A673 (cell line): ENCODE data around the gene KCNMA1. TPM values are rescaled to one million over a fixed set of nuclear protein-coding genes. Genes with fewer than 3 reads are reported as not detected.

ENCODE experiments used
- BruUV-seq: library from RNA; stranded (reverse); fragments of 400-500 nt; replicated peaks from 2 replicates; lab custom pipeline; 2021; lab: Mats Ljungman, UMichigan
- CTCF ChIA-PET: fragments of 300-600 bp; sonication (Branson Sonifier 250); formaldehyde crosslinking; loops from one replicate; lab custom pipeline; 2022; ENCODE audit warnings: antibody characterized with exemption; lab: Charles Lee
- POLR2A ChIA-PET: fragments of 300-600 bp; sonication (Branson Sonifier 250); formaldehyde crosslinking; loops from one replicate; lab custom pipeline; 2022; ENCODE audit warnings: antibody characterized with exemption; ENCODE audit not compliant: low non-redundant PET; lab: Charles Lee
- DNase-seq: peaks from one replicate; pipeline ENCODE4 v3.0.0-alpha.2; 2015; ENCODE audit warnings: low spot score
- H3K27ac ChIP-seq: fragments of 200-600 bp; sonication (generic); 2 replicates; pipeline ENCODE4 v1.5.1; 2016; ENCODE audit warnings: mixed run types, low read depth, mild to moderate bottlenecking, mixed read lengths, antibody characterized with exemption, low read length; ENCODE audit not compliant: poor library complexity, severe bottlenecking
- H3K27me3 ChIP-seq: fragments of 200-600 bp; sonication (generic); replicated peaks from 2 replicates; pipeline ENCODE4 v1.6.1; 2017; ENCODE audit warnings: mixed run types, low read depth, mild to moderate bottlenecking, mixed read lengths, antibody characterized with exemption, low read length; ENCODE audit not compliant: insufficient read depth, poor library complexity
- H3K36me3 ChIP-seq: fragments of 200-600 bp; sonication (generic); 2 replicates; pipeline ENCODE4 v1.6.1; 2016; ENCODE audit warnings: mixed run types, mild to moderate bottlenecking, mixed read lengths, antibody characterized with exemption, low read length; ENCODE audit not compliant: insufficient read depth, poor library complexity, severe bottlenecking
- H3K4me1 ChIP-seq: fragments of 200-600 bp; sonication (generic); 2 replicates; pipeline ENCODE4 v1.6.1; 2017; ENCODE audit warnings: mixed run types, mild to moderate bottlenecking, mixed read lengths, antibody characterized with exemption, low read length; ENCODE audit not compliant: insufficient read depth, poor library complexity, severe bottlenecking
- H3K4me3 ChIP-seq: fragments of 200-600 bp; sonication (generic); 2 replicates; pipeline ENCODE4 v1.5.1; 2016; ENCODE audit warnings: low read depth, mixed run types, mild to moderate bottlenecking, mixed read lengths, low read length; ENCODE audit not compliant: poor library complexity, severe bottlenecking
- H3K9me3 ChIP-seq: fragments of 200-600 bp; sonication (generic); 2 replicates; pipeline ENCODE4 v1.6.1; 2016; ENCODE audit warnings: mixed run types, low read depth, mild to moderate bottlenecking, mixed read lengths, antibody characterized with exemption, low read length; ENCODE audit not compliant: poor library complexity, severe bottlenecking
- EZH2 ChIP-seq: fragments of 200-600 bp; sonication (generic); IDR thresholded peaks from 2 replicates; pipeline ENCODE4 v1.6.1; 2017; ENCODE audit warnings: borderline replicate concordance, low read depth, mild to moderate bottlenecking, mixed read lengths, antibody characterized with exemption, low read length; ENCODE audit not compliant: poor library complexity, severe bottlenecking
- intact Hi-C: fragments of 100-400 bp; cut with micrococcal nuclease; formaldehyde crosslinking; loops from one replicate; pipeline ENCODE4 v1.10.0; 2022; ENCODE audit not compliant: unreplicated experiment
- total RNA-seq: library from RNA; stranded (reverse); gene quantifications from 2 replicates; pipeline ENCODE4 v1.2.3, GENCODE V29; 2021
- TF ChIP-seq, protein P1 (sequence below): fragments of 300-800, 200-600 bp; sonication (generic); conservative IDR thresholded peaks from 2 replicates; pipeline ENCODE4 v1.5.1; 2017; ENCODE audit warnings: low read depth, mild to moderate bottlenecking, antibody characterized with exemption, low read length, moderate library complexity, mixed read lengths

KCNMA1 gene
- total RNA-seq, 1 experiment from 2014 or later: 0.84 TPM

DNA sequence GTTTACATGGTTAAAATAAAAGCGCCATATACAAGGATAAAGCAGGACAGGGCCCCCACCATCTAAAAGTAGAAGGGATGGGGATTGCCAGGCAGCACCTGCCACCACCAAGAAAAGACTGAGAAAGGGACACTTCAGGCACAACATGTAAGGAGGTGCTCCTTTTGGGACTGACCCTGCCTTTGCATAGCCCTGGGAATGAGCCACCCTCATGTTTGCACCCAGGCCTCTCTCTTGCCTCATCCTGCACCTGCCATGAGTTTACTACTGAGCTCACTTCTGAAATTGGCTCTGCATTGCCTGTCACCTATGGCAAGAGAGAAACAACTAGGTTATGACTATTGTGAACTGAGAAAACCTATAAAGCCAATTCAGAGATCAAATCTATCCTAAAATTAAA, 489.7 kb downstream of the KCNMA1 start:
- TF ChIP-seq, protein P1, sequence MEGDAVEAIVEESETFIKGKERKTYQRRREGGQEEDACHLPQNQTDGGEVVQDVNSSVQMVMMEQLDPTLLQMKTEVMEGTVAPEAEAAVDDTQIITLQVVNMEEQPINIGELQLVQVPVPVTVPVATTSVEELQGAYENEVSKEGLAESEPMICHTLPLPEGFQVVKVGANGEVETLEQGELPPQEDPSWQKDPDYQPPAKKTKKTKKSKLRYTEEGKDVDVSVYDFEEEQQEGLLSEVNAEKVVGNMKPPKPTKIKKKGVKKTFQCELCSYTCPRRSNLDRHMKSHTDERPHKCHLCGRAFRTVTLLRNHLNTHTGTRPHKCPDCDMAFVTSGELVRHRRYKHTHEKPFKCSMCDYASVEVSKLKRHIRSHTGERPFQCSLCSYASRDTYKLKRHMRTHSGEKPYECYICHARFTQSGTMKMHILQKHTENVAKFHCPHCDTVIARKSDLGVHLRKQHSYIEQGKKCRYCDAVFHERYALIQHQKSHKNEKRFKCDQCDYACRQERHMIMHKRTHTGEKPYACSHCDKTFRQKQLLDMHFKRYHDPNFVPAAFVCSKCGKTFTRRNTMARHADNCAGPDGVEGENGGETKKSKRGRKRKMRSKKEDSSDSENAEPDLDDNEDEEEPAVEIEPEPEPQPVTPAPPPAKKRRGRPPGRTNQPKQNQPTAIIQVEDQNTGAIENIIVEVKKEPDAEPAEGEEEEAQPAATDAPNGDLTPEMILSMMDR: no peak
- no peak for TF ChIP-seq EZH2
- no peak overlapping the region for H3K4me3 ChIP-seq
- no peaks in the 10 kb centered on the region for H3K36me3 ChIP-seq
- intact Hi-C loops: no loop called here
- ChIA-PET POLR2A (interaction anchor here (1.0 kb wide), 1 partner anchor 210 kb away, joined by 5 read pairs; no protein-coding TSS in a partner anchor), CTCF (interaction anchor here (0.6 kb wide), 1 partner anchor 493 kb away, joined by 10 read pairs; no protein-coding TSS in a partner anchor)
- DNase-seq: no peak
- no peaks in the 10 kb centered on the region for H3K9me3 ChIP-seq
- BruUV-seq: no TSS peak
- no peaks in the 10 kb centered on the region for H3K27me3 ChIP-seq
- H3K4me1 ChIP-seq: no peaks in the 10 kb centered on the region
- H3K27ac ChIP-seq: no peak overlapping the region

DNA sequence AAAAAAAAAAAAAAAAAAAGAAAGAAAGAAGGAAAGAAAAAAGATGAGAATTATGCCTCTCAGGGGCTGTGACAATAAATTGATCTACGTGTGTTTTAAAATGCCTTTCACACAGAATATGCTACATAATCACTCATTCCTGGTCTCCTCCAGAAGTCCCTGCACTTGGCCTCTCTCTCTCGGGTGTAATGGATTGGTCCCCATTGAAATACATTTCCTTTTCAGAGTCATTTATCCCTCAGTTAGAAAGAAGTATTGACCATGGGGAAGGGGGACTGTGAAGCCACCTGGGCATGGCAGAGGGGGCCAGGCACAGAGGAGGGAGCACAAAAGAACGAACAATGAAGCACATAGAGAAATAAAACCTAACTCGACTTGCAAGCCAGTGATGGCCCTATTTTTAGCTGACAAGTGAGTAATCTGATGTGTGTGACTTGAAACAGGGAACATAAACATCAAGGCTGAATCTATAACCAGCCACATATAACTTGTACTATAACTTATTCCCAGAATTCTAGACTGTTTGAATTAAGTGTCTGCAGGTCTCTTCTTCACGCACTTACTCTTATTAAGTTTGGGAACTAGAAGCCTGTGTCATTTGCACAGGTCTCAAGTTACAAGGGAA, 490.8 kb downstream of the KCNMA1 start:
- no peak for DNase-seq
- no peak overlapping the region for H3K27ac ChIP-seq
- ChIA-PET POLR2A (interaction anchor here (1.0 kb wide), 1 partner anchor 211 kb away, joined by 5 read pairs; no protein-coding TSS in a partner anchor), CTCF (interaction anchor here (0.6 kb wide), 1 partner anchor 494 kb away, joined by 10 read pairs; no protein-coding TSS in a partner anchor)
- H3K27me3 ChIP-seq: no peaks in the 10 kb centered on the region
- no TSS peak for BruUV-seq
- no peaks in the 10 kb centered on the region for H3K4me1 ChIP-seq
- H3K36me3 ChIP-seq: no peaks in the 10 kb centered on the region
- TF ChIP-seq EZH2: no peak
- TF ChIP-seq, protein P1: no peak
- no peak overlapping the region for H3K4me3 ChIP-seq
- intact Hi-C loops: no loop called here
- H3K9me3 ChIP-seq: no peaks in the 10 kb centered on the region

DNA sequence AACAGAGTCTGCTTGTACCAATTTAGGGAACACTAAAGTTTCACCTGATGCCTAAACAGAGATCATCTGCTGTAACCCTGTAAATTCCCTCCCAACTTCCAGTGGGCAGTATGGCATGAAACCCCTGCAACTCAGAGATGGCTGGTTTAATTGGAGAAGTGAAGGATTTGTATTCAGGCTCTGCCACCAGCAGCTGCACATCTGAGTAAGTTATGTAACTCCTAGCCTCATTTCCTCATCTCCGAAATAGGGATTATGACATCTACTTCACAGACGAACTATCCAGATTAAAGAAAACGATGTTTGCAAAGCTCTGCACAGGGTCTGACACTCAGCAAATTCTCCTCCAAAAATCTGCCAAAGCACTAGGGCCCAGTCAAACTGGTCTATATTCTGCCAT, 493.0 kb downstream of the KCNMA1 start:
- DNase-seq: no peak
- Histone ChIP-seq H3K36me3 (no peaks in the 10 kb centered on the region), H3K27ac (no peak overlapping the region), H3K4me3 (no peak overlapping the region), H3K27me3 (no peaks in the 10 kb centered on the region), H3K4me1 (no peaks in the 10 kb centered on the region), H3K9me3 (no peaks in the 10 kb centered on the region)
- no TSS peak for BruUV-seq
- CTCF ChIA-PET: no interaction called here
- TF ChIP-seq, protein P1: no peak
- TF ChIP-seq EZH2: no peak
- POLR2A ChIA-PET: no interaction called here
- intact Hi-C loops: no loop called here
